ENCODE measurements around the gene CDK19. TPM values are rescaled to one million over a fixed set of nuclear protein-coding genes. Genes with fewer than 3 reads are reported as not detected.

Gene CDK19
- total and polyA plus RNA-seq, 2 experiments from 2014 or later, result 7.7 to 10.1 TPM

GRCh38 chr6:110858562-110859214, 43.4 kb upstream of the CDK19 start:
- DNase-seq (ENCODE audit: low spot score) (no peak), ATAC-seq (peak; percentile 34; the same call in 2 of the 3 replicates)
- no peak overlapping the region for H3K4me3 ChIP-seq
- no peaks in the 10 kb centered on the region for H3F3A ChIP-seq (replicated peaks; ENCODE audit: low read depth)
- no peaks in the 10 kb centered on the region for H3K9me2 ChIP-seq (ENCODE audit: insufficient read depth)
- no peaks in the 10 kb centered on the region for H3K9me3 Mint-ChIP-seq
- H3K27me3 ChIP-seq (ENCODE audit: insufficient read depth), result no peaks in the 10 kb centered on the region
- H3K4me1 Mint-ChIP-seq, result peaks cover 2% of the 10 kb centered on the region; the same call in 1 of the 3 replicates
- H3K36me3 Mint-ChIP-seq (ENCODE audit: low read depth), result no peaks in the 10 kb centered on the region
- no peak for TF ChIP-seq JUNB (IDR thresholded peaks at IDR 0.05; ENCODE audit: unreplicated experiment)
- no peak for TF ChIP-seq CTCF (conservative IDR thresholded peaks at IDR 0.05; ENCODE audit: low read depth in 2 of 2)
- TF ChIP-seq ETS1 (IDR thresholded peaks at IDR 0.05), result no peak
- no peak for TF ChIP-seq ZNF114 (CRISPR knock-in tag; IDR thresholded peaks at IDR 0.05)
- TF ChIP-seq STAT1 (IDR thresholded peaks at IDR 0.05; ENCODE audit: unreplicated experiment), result no peak
- no peak for TF ChIP-seq POLR2AphosphoS5 (IDR thresholded peaks at IDR 0.05; ENCODE audit: low read depth)
- no peak for TF ChIP-seq CREB1 (CRISPR knock-in tag; IDR thresholded peaks at IDR 0.05; ENCODE audit: low read depth)
- TF ChIP-seq NANOG (IDR thresholded peaks at IDR 0.05; ENCODE audit: borderline replicate concordance), result no peak
- TF ChIP-seq EZH2 (IDR thresholded peaks at IDR 0.05; ENCODE audit: low read depth, unreplicated experiment), result no peak
- TF ChIP-seq REST (IDR thresholded peaks at IDR 0.05; ENCODE audit: unreplicated experiment), result no peak
- no peak for TF ChIP-seq ZNF462 (CRISPR knock-in tag; IDR thresholded peaks at IDR 0.05)
- no peak for TF ChIP-seq ZNF331 (CRISPR knock-in tag; IDR thresholded peaks at IDR 0.05; ENCODE audit: low read depth)
- H3K27ac Mint-ChIP-seq, result peak overlapping the region; percentile 63; the same call in 1 of the 2 replicates
- no peak overlapping the region for H3K27ac ChIP-seq (ENCODE audit: low read depth)
- H4K20me1 ChIP-seq (replicated peaks; ENCODE audit: insufficient read depth), result no peaks in the 10 kb centered on the region; the same call in 1 of the 2 replicates
- no peaks in the 10 kb centered on the region for H3K27me3 Mint-ChIP-seq (ENCODE audit: insufficient read depth, low read depth, poor library complexity)
- no peaks in the 10 kb centered on the region for H3K79me2 ChIP-seq (replicated peaks; ENCODE audit: insufficient read depth)
- H3K4me1 ChIP-seq (ENCODE audit: insufficient read depth), result no peaks in the 10 kb centered on the region
- H2AFZ ChIP-seq, result peak overlapping the region; percentile 76
- H3K4me2 ChIP-seq, result no peak overlapping the region
- no peak overlapping the region for H3K4me3 Mint-ChIP-seq
- no peaks in the 10 kb centered on the region for H3K36me3 ChIP-seq (ENCODE audit: insufficient read depth)
